ENCODE results near the gene RBL1. TPM values are rescaled to one million over a fixed set of nuclear protein-coding genes. Genes with fewer than 3 reads are reported as not detected.
"Not testable (repeated sequence)": the region's sequence is repeated elsewhere in the genome, so short reads cannot be mapped to it uniquely, and the experiment has no call there.

The RBL1 gene
- total and polyA plus RNA-seq, 10 of the 15 experiments (the other 5 are each of a cell fraction or from before 2014, with no cell fraction given): 4.5 to 51.1 (median 24.9) TPM

GRCh38 chr20:36997121-36997520 is 98.7 kb downstream of the RBL1 start:
- no TSS peak for BruUV-seq (replicated peaks)
- no peak overlapping the region for H3K9ac ChIP-seq (ENCODE audit: control insufficient read depth, insufficient read depth, low read length)
- peaks cover 6% of the 10 kb centered on the region; the same call in 2 of the 3 replicates for H3K9me3 ChIP-seq (replicated peaks; ENCODE audit: control insufficient read depth, insufficient read depth, low read length)
- ChIA-PET RAD21 (ENCODE audit: unreplicated experiment) (no interaction called here), POLR2A (no interaction called here), SMC1A (ENCODE audit: uncharacterized antibody, unreplicated experiment) (no interaction called here), CTCF (no interaction called here)
- TF ChIP-seq PML (IDR thresholded peaks at IDR 0.05; ENCODE audit: low read length): no peak
- no peak for TF ChIP-seq ESRRA (IDR thresholded peaks at IDR 0.05; ENCODE audit: low read length)
- TF ChIP-seq HDAC2 (IDR thresholded peaks at IDR 0.05): no peak
- no peak for TF ChIP-seq RELA (IDR thresholded peaks at IDR 0.05; ENCODE audit: borderline replicate concordance, partially characterized antibody)
- no peak for TF ChIP-seq STAT3 (IDR thresholded peaks at IDR 0.05; ENCODE audit: low read depth, low read length)
- TF ChIP-seq IRF5 (IDR thresholded peaks at IDR 0.05; ENCODE audit: borderline replicate concordance): no peak
- TF ChIP-seq NFYA (IDR thresholded peaks at IDR 0.05; ENCODE audit: borderline replicate concordance, low read depth, low read length): no peak
- no peak for TF ChIP-seq MTA2 (IDR thresholded peaks at IDR 0.05; ENCODE audit: low read depth)
- no peak for TF ChIP-seq CBX5 (IDR thresholded peaks at IDR 0.05; ENCODE audit: low read depth)
- TF ChIP-seq SUZ12 (IDR thresholded peaks at IDR 0.05; ENCODE audit: unreplicated experiment): no peak
- TF ChIP-seq RELB (IDR thresholded peaks at IDR 0.05; ENCODE audit: low read depth): no peak
- TF ChIP-seq JUNB (IDR thresholded peaks at IDR 0.05): no peak
- TF ChIP-seq FOS (IDR thresholded peaks at IDR 0.05; ENCODE audit: borderline replicate concordance, extremely low read depth, insufficient read length): no peak
- no peak for TF ChIP-seq BMI1 (IDR thresholded peaks at IDR 0.05; ENCODE audit: borderline replicate concordance)
- DNase-seq (ENCODE audit: low read depth, low spot score) (no peak), ATAC-seq (no peak), FAIRE-seq (no peak)
- in situ Hi-C loops (cut with MboI) (no loop called here), intact Hi-C loops (cut with micrococcal nuclease; ENCODE audit: unreplicated experiment) (no loop called here)
- H4K20me1 ChIP-seq (ENCODE audit: control insufficient read depth, insufficient read depth): no peaks in the 10 kb centered on the region
- H3K27ac ChIP-seq (ENCODE audit: control insufficient read depth, insufficient read depth): no peak overlapping the region
- 100% methylated on average over 1 of the region's 1 CpG for WGBS (ENCODE audit: insufficient coverage, insufficient replicate concordance, low lambda C conversion rate, missing lambda C conversion rate)
- H3K4me2 ChIP-seq (ENCODE audit: control insufficient read depth, insufficient read depth): no peak overlapping the region
- H2AFZ ChIP-seq (ENCODE audit: control insufficient read depth, low read depth, low read length): no peak overlapping the region
- H3K4me3 ChIP-seq: no peak overlapping the region
- H3K4me1 ChIP-seq (ENCODE audit: control insufficient read depth, insufficient read depth, low read length): no peaks in the 10 kb centered on the region
- H3K27me3 ChIP-seq (replicated peaks in 1 of 2; ENCODE audit: control insufficient read depth in 2 of 2, insufficient read depth in 2 of 2, low read length in 1 of 2): no peaks in the 10 kb centered on the region
- H3K79me2 ChIP-seq (ENCODE audit: control insufficient read depth, insufficient read depth, low read length): no peaks in the 10 kb centered on the region
- peaks cover 1 to 4% of the 10 kb centered on the region in 2 experiments; a peak in 3 of 4 replicates for H3K36me3 ChIP-seq (ENCODE audit: control insufficient read depth in 2 of 2, insufficient read depth in 2 of 2, low read length in 1 of 2)

- H3K79me2 ChIP-seq (ENCODE audit: control insufficient read depth, insufficient read depth, low read length); H3K4me2 ChIP-seq (ENCODE audit: control insufficient read depth, insufficient read depth); H3K27ac ChIP-seq (ENCODE audit: control insufficient read depth, insufficient read depth); H4K20me1 ChIP-seq (ENCODE audit: control insufficient read depth, insufficient read depth); intact Hi-C loops (cut with micrococcal nuclease; ENCODE audit: unreplicated experiment); H2AFZ ChIP-seq (ENCODE audit: control insufficient read depth, low read depth, low read length); in situ Hi-C loops (cut with MboI); BruUV-seq (replicated peaks); RAD21 ChIA-PET (ENCODE audit: unreplicated experiment); H3K36me3 ChIP-seq (ENCODE audit: control insufficient read depth in 2 of 2, insufficient read depth in 2 of 2, low read length in 1 of 2); H3K4me3 ChIP-seq; H3K27me3 ChIP-seq (replicated peaks in 1 of 2; ENCODE audit: control insufficient read depth in 2 of 2, insufficient read depth in 2 of 2, low read length in 1 of 2); DNase-seq (ENCODE audit: low read depth, low spot score); H3K9ac ChIP-seq (ENCODE audit: control insufficient read depth, insufficient read depth, low read length); POLR2A ChIA-PET; H3K9me3 ChIP-seq (replicated peaks; ENCODE audit: control insufficient read depth, insufficient read depth, low read length); FAIRE-seq; ATAC-seq; H3K4me1 ChIP-seq (ENCODE audit: control insufficient read depth, insufficient read depth, low read length): not testable (repeated sequence)
- ChIA-PET CTCF (interaction anchor here (0.6 to 1.3 kb wide), 2 partner anchors 11 to 202 kb away, joined by 3 to 4 read pairs; no protein-coding TSS in a partner anchor), SMC1A (ENCODE audit: uncharacterized antibody, unreplicated experiment) (interaction anchor here (0.6 kb wide), 1 partner anchor 50 kb away, joined by 3 read pairs; no protein-coding TSS in a partner anchor)
- 98% methylated on average over 4 of the region's 4 CpGs for WGBS (ENCODE audit: insufficient coverage, insufficient replicate concordance, low lambda C conversion rate, missing lambda C conversion rate)
These were observed 101.6 kb downstream of the RBL1 start for GRCh38 chr20:36994221-36994620.
